Activated effector memory CD4-positive, alpha-beta T cell treated with anti-CD3 and anti-CD28 coated beads, Interleukin-2, amount 50 U/mL, for 16 hours (primary cell): ENCODE measurements around the gene WNT7A.

Experiments
- DNase-seq: peaks from one replicate; pipeline ENCODE4 v3.0.0-alpha.2; 2020

WNT7A gene

DNA sequence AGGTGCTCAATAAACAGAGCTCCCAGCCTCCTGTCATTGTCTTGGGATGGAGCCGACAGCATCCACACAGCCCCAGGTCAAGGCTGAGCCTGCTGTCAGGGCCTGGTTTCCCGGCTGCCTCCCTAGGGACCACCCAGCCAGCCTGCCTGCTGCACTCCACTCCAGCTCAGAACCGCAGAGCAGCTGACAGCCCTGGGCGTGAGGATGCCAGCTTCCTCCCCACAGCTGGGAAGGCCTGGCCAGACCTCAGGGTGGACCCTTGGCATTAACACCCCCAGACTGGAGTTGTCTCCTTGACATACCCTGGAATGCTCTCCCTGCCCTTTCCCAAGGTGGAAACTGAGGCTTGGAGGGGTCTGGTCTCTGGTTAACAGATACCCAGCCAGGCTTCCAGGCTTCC, 112.0 kb downstream of the WNT7A start:
- no peak for DNase-seq

DNA sequence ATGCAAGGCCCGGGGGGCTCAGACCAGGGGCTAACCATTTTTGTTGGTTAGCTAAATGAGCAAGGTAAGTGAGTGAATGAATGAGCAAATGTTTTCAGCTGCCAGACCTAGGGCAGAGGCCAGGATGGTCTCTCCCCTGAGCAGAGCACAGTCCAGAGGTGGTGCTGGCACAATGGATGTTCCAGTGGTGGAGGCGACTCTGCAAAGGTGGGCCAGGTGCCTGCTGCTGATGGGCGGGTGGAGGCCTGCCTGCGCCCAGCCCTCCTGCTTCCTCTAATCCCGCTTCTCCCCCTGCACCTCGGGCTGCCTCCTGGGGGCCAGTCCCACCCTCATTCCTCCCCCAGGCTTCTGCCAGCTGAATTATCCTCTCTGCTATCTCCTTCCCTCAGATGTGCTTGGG, 112.8 kb downstream of the WNT7A start:
- no peak for DNase-seq
